OCI-LY1 (cell line): Measurements from ENCODE around the gene ATN1.

Experiments
- H2AFZ ChIP-seq: fragments of 200-600 bp; sonication (generic), shearing (Covaris generic); 2 replicates; pipeline ENCODE4 v1.6.0; 2014; ENCODE audit warnings: antibody characterized with exemption, mild to moderate bottlenecking, low read length
- H3F3A ChIP-seq: fragments of 200-600 bp; sonication (generic), shearing (Covaris generic); 2 replicates; pipeline ENCODE4 v1.6.0; 2014; ENCODE audit warnings: mild to moderate bottlenecking, antibody characterized with exemption, low read length, moderate library complexity; ENCODE audit not compliant: insufficient read depth
- H3K27ac ChIP-seq: fragments of 200-600 bp; sonication (generic); 2 replicates; pipeline ENCODE4 v1.5.1; 2014; ENCODE audit warnings: low read length, mixed run types, mild to moderate bottlenecking, low read depth; ENCODE audit not compliant: poor library complexity, severe bottlenecking
- H3K27me3 ChIP-seq: fragments of 200-600 bp; sonication (generic); 2 replicates; pipeline ENCODE4 v1.6.0; 2014; ENCODE audit warnings: antibody characterized with exemption, mild to moderate bottlenecking, low read length, moderate library complexity; ENCODE audit not compliant: insufficient read depth
- H3K36me3 ChIP-seq: fragments of 200-600 bp; sonication (generic); 2 replicates; pipeline ENCODE4 v1.6.1; 2014; ENCODE audit warnings: mild to moderate bottlenecking, antibody characterized with exemption, low read length, moderate library complexity, mixed read lengths; ENCODE audit not compliant: insufficient read depth
- H3K4me1 ChIP-seq: fragments of 200-600 bp; sonication (generic); 2 replicates; pipeline ENCODE4 v1.5.1; 2014; ENCODE audit warnings: mild to moderate bottlenecking, low read length, moderate library complexity; ENCODE audit not compliant: insufficient read depth, severe bottlenecking
- H3K4me2 ChIP-seq: fragments of 200-600 bp; sonication (generic), shearing (Covaris generic); 2 replicates; pipeline ENCODE4 v1.6.1; 2014; ENCODE audit warnings: low read length
- H3K4me3 ChIP-seq: fragments of 200-600 bp; sonication (generic); 2 replicates; pipeline ENCODE4 v1.5.1; 2014; ENCODE audit warnings: low read length, low read depth, mild to moderate bottlenecking, mixed read lengths; ENCODE audit not compliant: poor library complexity, severe bottlenecking
- H3K79me2 ChIP-seq: fragments of 200-600 bp; shearing (Covaris generic); 2 replicates; pipeline ENCODE4 v1.6.1; 2016; ENCODE audit warnings: mixed run types, low read length, mixed read lengths; ENCODE audit not compliant: insufficient read depth
- H3K9ac ChIP-seq: fragments of 200-600 bp; sonication (generic), shearing (Covaris generic); 2 replicates; pipeline ENCODE4 v1.6.1; 2014; ENCODE audit warnings: mild to moderate bottlenecking, low read length, mixed read lengths
- H3K9me2 ChIP-seq: fragments of 200-600 bp; sonication (generic), shearing (Covaris generic); 2 replicates; pipeline ENCODE4 v1.6.1; 2014; ENCODE audit warnings: low read depth, mild to moderate bottlenecking, low read length, mixed read lengths
- H3K9me3 ChIP-seq: fragments of 200-600 bp; shearing (Covaris generic); 2 replicates; pipeline ENCODE4 v1.6.1; 2014; ENCODE audit warnings: low read length, mixed read lengths
- H4K20me1 ChIP-seq: fragments of 200-600 bp; sonication (generic), shearing (Covaris generic); 2 replicates; pipeline ENCODE4 v1.6.0; 2016; ENCODE audit warnings: mild to moderate bottlenecking, low read length; ENCODE audit not compliant: insufficient read depth
- CTCF ChIP-seq: fragments of 200-600 bp; sonication (generic), shearing (Covaris generic); IDR thresholded peaks from 2 replicates; pipeline ENCODE4 v1.5.1; 2017; ENCODE audit warnings: mild to moderate bottlenecking, antibody characterized with exemption, low read length, moderate library complexity, mixed read lengths
- EZH2 ChIP-seq: fragments of 200-600 bp; sonication (generic), shearing (Covaris generic); IDR thresholded peaks from 2 replicates; pipeline ENCODE4 v1.8.0; 2017; ENCODE audit warnings: borderline replicate concordance, mixed run types, mild to moderate bottlenecking, antibody characterized with exemption, low read length, moderate library complexity, mixed read lengths

The ATN1 gene

DNA sequence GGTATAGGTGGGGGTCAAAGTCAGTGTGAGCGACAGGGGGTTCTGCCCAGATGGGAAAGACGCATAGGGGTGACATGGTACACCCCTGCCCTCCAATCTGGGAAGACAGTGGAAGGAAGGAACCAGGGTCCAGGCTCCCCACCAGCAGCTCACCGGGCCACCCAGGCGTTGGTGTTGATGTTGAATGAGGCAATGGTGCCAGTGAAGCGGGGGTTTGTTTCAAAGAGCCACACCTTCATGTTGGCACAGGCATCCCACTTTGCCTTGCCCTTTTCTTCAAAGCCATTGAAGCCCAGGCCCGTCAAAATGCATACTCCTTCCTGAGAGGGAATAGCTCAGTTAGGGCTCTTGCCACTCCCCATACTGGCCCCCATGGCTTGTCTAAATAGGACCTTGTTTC, 50.4 kb downstream of the ATN1 start:
- Histone ChIP-seq H3K9ac (no peak overlapping the region), H3K79me2 (no peaks in the 10 kb centered on the region), H3K4me3 (no peak overlapping the region), H3K9me2 (no peaks in the 10 kb centered on the region), H3K27ac (no peak overlapping the region), H3K4me2 (no peak overlapping the region), H2AFZ (no peak overlapping the region), H3K27me3 (no peaks in the 10 kb centered on the region), H3K9me3 (no peaks in the 10 kb centered on the region), H4K20me1 (no peaks in the 10 kb centered on the region), H3K4me1 (no peaks in the 10 kb centered on the region), H3F3A (no peaks in the 10 kb centered on the region), H3K36me3 (peaks cover 93% of the 10 kb centered on the region)
- TF ChIP-seq CTCF = no peak
- TF ChIP-seq EZH2 = no peak

DNA sequence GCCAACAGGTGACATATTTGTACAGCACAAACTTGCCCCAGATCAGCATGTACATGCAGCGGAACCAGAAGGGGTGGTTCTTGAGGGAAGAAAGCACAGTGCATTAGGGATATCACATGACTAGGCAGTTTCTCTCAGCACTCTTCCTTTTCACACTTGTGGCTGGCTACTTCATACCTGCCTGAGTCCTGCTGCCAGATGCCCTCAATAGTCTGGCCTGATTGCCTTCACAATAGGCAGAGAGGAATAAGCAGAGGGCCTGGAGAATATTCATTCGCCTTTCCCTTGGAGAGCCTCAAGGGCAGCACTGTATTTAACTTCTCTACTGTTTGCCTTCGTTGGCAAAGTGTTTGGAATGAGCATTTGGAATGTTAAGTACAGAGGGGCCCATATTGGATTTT, 50.9 kb downstream of the ATN1 start:
- H4K20me1 ChIP-seq = no peaks in the 10 kb centered on the region
- TF ChIP-seq CTCF (no peak), EZH2 (no peak)
- no peaks in the 10 kb centered on the region for H3K4me1 ChIP-seq
- no peak overlapping the region for H3K4me2 ChIP-seq
- H3F3A ChIP-seq = no peaks in the 10 kb centered on the region
- H3K27ac ChIP-seq = no peak overlapping the region
- H3K9me3 ChIP-seq = no peaks in the 10 kb centered on the region
- no peak overlapping the region for H2AFZ ChIP-seq
- no peaks in the 10 kb centered on the region for H3K27me3 ChIP-seq
- peaks cover 96% of the 10 kb centered on the region for H3K36me3 ChIP-seq
- no peaks in the 10 kb centered on the region for H3K9me2 ChIP-seq
- no peak overlapping the region for H3K9ac ChIP-seq
- H3K4me3 ChIP-seq = no peak overlapping the region
- H3K79me2 ChIP-seq = no peaks in the 10 kb centered on the region

DNA sequence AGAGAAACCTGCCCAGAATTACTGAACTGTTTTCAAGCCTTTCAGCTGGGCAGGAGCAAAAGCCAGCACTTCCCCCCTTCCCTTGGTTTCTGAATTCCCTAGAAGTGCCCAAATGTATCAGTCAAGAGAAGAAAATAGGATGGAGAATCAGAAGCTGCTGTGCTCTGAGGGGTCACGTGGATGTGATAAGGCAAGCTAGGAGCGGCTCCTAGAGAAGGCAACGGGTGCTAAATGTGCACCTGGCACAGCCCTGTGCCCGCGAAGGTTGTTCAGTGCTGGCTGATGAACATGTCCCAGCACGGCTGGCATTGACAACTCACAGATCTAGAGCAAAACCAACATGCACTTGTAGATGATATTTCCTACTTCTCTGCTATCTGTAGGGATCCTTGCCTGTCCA, 51.3 kb downstream of the ATN1 start:
- H3K9me3 ChIP-seq = no peaks in the 10 kb centered on the region
- no peaks in the 10 kb centered on the region for H3F3A ChIP-seq
- H3K9ac ChIP-seq = no peak overlapping the region
- H3K79me2 ChIP-seq = no peaks in the 10 kb centered on the region
- no peak overlapping the region for H3K4me3 ChIP-seq
- H2AFZ ChIP-seq = no peak overlapping the region
- no peak overlapping the region for H3K27ac ChIP-seq
- H3K9me2 ChIP-seq = no peaks in the 10 kb centered on the region
- H4K20me1 ChIP-seq = no peaks in the 10 kb centered on the region
- peaks cover 96% of the 10 kb centered on the region for H3K36me3 ChIP-seq
- no peaks in the 10 kb centered on the region for H3K4me1 ChIP-seq
- no peaks in the 10 kb centered on the region for H3K27me3 ChIP-seq
- TF ChIP-seq CTCF = no peak
- TF ChIP-seq EZH2 = no peak
- no peak overlapping the region for H3K4me2 ChIP-seq
